GM21528 (cell line): ENCODE measurements around the gene ITGA3.
A peak's percentile ranks its signal among the peaks of the same experiment; 100 is the strongest.

Source experiments
- ATAC-seq: cut with Tn5 transposase; IDR thresholded peaks from one replicate; pipeline ENCODE4 v1.9.1; 2021; ENCODE audit warnings: mild to moderate bottlenecking, moderate library complexity; ENCODE audit not compliant: unreplicated experiment, low FRiP score

Gene ITGA3

GRCh38 chr17:50055426-50056216, at the start of gene ITGA3:
TSS of gene ITGA3 (plus strand) at chr17:50056110. CDS start at chr17:50056440, 330 bp downstream.
- peak; percentile 42 for ATAC-seq

GRCh38 chr17:50009282-50009681, 46.6 kb upstream of the ITGA3 start:
- ATAC-seq = no peak

GRCh38 chr17:50013079-50013478, 42.8 kb upstream of the ITGA3 start:
- ATAC-seq = no peak

- no peak for ATAC-seq
These were observed 41.3 kb upstream of the ITGA3 start for GRCh38 chr17:50014471-50015088.

GRCh38 chr17:50015146-50015545, 40.8 kb upstream of the ITGA3 start:
- ATAC-seq = no peak

- ATAC-seq = no peak
These were observed 37.0 kb upstream of the ITGA3 start for GRCh38 chr17:50018909-50019308.

- no peak for ATAC-seq
These were observed 34.9 kb upstream of the ITGA3 start for GRCh38 chr17:50020841-50021599.

- ATAC-seq = no peak
These were observed 34.1 kb upstream of the ITGA3 start for GRCh38 chr17:50021681-50022370.

- ATAC-seq = no peak
These were observed 33.3 kb upstream of the ITGA3 start for GRCh38 chr17:50022463-50023130.

GRCh38 chr17:50023520-50023919, 32.4 kb upstream of the ITGA3 start:
- no peak for ATAC-seq

- ATAC-seq = no peak
These were observed 31.1 kb upstream of the ITGA3 start for GRCh38 chr17:50024808-50025207.

- no peak for ATAC-seq
These were observed 29.7 kb upstream of the ITGA3 start for GRCh38 chr17:50026046-50026675.

- no peak for ATAC-seq
These were observed 29.1 kb upstream of the ITGA3 start for GRCh38 chr17:50026837-50027171.

- ATAC-seq = no peak
These were observed 28.6 kb upstream of the ITGA3 start for GRCh38 chr17:50027172-50027880.

GRCh38 chr17:50027881-50028735, 27.8 kb upstream of the ITGA3 start:
- no peak for ATAC-seq

- ATAC-seq = no peak
These were observed 27.2 kb upstream of the ITGA3 start for GRCh38 chr17:50028736-50029120.

- ATAC-seq = no peak
These were observed 26.7 kb upstream of the ITGA3 start for GRCh38 chr17:50029185-50029584.

GRCh38 chr17:50033316-50033715, 22.6 kb upstream of the ITGA3 start:
- ATAC-seq = no peak
